Keratinocyte (primary cell): ENCODE data around the gene FAM210B.

Experiments
- EZH2 ChIP-seq: IDR thresholded peaks from one replicate; pipeline ENCODE4 v1.6.1; 2012; ENCODE audit warnings: inconsistent platforms, mild to moderate bottlenecking, low read length, moderate library complexity
- TF ChIP-seq, protein P1 (sequence below), 3 experiments: IDR thresholded peaks in 1 of 3; conservative IDR thresholded peaks in 1 of 3; optimal IDR thresholded peaks in 1 of 3; 2 replicates in 2 of 3; 3 replicates in 1 of 3; pipeline versions ENCODE3 to v1.5.1; 2011; ENCODE audit warnings: low read length in 3 of 3, mild to moderate bottlenecking in 3 of 3, moderate library complexity in 2 of 3, control low read depth in 1 of 3, inconsistent platforms in 1 of 3; ENCODE audit not compliant: insufficient read depth in 2 of 3; ENCODE audit errors: extremely low read depth in 1 of 3

GRCh38 chr20:56391596-56392131, 32.9 kb downstream of the FAM210B start:
- TF ChIP-seq, protein P1, sequence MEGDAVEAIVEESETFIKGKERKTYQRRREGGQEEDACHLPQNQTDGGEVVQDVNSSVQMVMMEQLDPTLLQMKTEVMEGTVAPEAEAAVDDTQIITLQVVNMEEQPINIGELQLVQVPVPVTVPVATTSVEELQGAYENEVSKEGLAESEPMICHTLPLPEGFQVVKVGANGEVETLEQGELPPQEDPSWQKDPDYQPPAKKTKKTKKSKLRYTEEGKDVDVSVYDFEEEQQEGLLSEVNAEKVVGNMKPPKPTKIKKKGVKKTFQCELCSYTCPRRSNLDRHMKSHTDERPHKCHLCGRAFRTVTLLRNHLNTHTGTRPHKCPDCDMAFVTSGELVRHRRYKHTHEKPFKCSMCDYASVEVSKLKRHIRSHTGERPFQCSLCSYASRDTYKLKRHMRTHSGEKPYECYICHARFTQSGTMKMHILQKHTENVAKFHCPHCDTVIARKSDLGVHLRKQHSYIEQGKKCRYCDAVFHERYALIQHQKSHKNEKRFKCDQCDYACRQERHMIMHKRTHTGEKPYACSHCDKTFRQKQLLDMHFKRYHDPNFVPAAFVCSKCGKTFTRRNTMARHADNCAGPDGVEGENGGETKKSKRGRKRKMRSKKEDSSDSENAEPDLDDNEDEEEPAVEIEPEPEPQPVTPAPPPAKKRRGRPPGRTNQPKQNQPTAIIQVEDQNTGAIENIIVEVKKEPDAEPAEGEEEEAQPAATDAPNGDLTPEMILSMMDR (optimal IDR thresholded peaks at IDR 0.05 in 1 of 3, IDR thresholded peaks at IDR 0.05 in 1 of 3, conservative IDR thresholded peaks at IDR 0.05 in 1 of 3; ENCODE audit: extremely low read depth in 1 of 3, insufficient read depth in 2 of 3, low read length in 3 of 3), result no peak
- no peak for TF ChIP-seq EZH2
